Suppressor macrophage (primary cell): ENCODE measurements around the gene PAIP2B.
"Not testable (repeated sequence)": the region's sequence is repeated elsewhere in the genome, so short reads cannot be mapped to it uniquely, and the experiment has no call there.

Source experiments
- DNase-seq, 4 experiments: peaks; one replicate each; pipeline ENCODE4 v3.0.0-alpha.2; 2020 to 2022
- total RNA-seq, 17 experiments: gene quantifications; one replicate each; lab custom pipeline; 2026; ENCODE audit warnings: mixed read lengths in 6 of 17, inconsistent platforms in 3 of 17; lab: John Stamatoyannopoulos, UW

PAIP2B gene, protein sequence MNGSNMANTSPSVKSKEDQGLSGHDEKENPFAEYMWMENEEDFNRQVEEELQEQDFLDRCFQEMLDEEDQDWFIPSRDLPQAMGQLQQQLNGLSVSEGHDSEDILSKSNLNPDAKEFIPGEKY
- 0 to 4.6 (median 0.53) reads per million in 17 experiments for total RNA-seq

DNA sequence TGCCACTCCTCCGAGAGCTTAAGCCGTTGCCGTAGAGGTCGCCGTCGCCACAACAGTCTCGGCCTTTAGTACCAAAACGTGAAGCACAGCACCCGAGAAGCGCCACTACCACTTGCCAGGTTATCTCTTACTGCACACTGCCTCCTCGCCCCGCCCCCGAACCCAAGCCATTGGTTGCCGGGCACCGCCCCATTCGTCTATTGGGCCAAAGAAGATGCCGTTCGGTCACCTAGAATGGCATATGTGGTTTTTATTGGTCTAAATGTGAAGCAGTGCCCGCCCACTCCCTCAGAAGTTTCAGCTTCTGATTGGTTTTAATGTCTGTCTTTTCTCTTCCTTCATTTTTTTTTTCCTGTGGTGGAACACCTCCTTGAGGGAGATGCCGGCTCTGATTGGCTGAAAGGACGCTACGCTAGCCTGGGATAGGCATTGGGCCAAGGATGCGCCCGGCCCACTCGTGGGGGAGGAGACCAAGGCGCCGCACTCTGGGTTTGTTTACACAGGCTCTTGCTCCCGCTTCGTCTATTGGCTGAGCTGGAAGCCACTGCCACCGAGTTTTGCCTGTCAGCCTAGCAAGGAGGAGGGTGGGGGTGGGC is at the start of gene PAIP2B:
Gene PAIP2B, minus strand, starts transcription at position 139 of the 596 bp plus-strand sequence. CDS start 24,514 bp downstream, outside the sequence.
- DNase-seq: peak; percentile 98 to 99 (median 99)

DNA sequence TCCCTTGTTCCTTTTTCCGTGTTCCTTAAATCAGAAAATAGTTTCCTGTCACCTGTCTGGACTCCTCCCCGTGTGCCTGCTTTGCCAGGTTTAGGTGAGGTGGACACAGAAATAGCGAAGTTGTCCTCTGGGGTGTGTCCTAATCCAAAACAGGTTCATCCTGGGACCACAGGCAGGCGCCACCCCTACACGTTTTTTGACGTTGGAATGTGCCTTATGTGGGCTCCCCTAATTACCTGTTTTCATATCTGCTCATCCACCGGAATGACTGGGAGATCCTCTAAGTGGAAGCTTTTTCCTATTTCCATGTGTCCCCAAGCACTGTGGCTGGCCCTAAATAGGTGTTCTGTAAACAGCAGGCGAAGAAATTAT is 49.0 kb upstream of the PAIP2B start:
- DNase-seq: no peak

DNA sequence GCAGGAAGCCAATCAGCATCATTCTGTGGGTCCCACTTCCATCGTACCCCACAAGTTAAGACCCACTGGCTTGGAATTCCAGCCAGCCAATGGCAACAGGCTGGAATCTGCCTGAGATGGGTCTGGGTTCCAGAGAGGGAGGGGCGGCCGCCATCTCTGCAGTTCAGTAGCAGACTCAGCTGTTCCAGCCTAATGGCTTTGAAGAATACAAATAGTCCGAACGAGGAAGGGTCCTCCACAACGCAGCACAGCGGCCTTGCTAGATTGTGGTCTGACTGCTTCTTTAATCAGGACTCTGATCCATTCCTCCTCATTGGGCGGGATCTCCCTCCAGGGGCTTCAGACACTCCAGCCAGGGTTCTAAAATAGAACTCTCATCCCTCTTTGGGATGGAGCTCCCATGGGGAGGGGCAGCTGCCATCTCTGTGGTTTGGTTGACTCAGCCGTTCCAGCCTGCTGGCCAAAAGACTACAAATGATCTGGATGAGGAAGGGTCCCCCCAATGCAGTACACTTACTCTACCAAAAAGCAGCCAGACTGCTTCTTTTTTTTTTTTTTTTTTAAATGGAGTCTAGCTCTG is 42.7 kb upstream of the PAIP2B start:
- DNase-seq: no peak

DNA sequence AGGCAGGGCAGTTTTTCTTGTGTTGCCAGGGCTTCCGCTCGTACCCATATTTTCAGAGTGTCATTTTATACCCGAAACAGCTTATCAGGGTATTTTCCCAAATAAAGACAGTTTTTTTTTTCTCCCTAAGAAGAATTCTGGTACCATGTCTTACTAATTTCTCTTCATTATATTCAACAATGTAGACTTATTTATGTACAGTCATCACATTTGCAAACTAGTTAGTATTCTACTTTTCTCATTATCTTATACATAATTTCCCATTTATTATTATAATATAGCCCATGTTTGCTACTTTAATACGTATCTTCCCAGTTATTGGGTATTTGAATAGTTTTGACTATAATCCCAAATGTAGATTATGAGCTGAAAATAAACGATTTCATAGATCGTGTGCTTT is 36.5 kb upstream of the PAIP2B start:
- no peak for DNase-seq

DNA sequence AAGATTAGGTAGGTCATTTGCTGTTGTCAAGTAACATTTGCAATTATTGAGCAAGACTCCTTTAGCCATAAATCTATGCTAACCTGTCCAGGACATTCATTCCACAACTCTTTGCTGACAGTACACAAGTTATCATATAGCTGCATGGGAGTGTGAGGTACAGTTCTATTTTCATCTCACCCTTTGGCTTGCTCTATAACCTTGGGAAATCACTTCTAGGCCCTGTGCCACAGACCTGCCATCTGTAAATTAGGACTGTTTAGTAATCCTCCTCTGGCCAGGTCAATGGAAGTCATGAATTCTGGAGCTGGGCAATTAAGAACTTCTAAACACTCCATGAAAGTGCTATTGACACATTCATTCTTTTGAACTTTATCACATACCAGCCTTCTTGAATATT is 34.6 kb upstream of the PAIP2B start:
- no peak for DNase-seq

DNA sequence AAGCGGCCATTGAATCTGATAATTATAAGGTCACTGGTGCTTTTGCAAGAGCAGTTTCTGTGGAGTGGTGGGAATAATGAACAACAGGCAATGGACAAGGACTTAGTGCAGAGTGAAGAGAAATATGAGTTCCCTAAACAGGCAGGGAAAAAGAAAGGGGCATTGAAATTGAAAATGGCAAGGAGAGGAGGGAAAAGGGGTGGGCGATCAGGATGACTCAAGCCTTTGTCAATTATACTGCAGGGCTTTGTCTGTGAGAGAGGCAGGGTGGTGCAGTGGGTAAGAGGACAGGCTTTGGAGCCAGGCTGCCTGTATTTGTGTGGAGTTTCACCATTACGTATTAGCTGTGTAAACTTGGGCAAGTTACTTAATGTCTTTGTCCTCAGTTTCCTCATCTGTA is 29.5 kb upstream of the PAIP2B start:
- DNase-seq: no peak

DNA sequence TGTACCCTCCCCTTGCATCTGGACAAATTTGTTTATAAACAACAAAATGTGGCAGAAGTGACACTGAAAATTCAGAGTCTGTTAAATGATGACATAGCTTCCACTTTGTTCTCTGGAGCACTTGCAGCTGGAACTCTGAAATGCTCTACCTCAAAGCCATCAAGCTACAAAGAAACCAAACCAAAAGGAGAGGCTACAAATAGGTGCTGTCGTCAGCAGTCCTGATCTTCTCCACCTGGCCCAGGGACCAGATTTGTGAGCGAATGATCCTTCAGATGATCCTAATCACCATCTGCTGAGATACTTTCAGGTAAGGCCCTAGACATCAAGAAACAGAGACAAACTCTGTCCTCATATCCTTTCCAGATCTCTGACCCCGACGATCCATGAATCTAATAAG is 27.9 kb upstream of the PAIP2B start:
- no peak for DNase-seq

DNA sequence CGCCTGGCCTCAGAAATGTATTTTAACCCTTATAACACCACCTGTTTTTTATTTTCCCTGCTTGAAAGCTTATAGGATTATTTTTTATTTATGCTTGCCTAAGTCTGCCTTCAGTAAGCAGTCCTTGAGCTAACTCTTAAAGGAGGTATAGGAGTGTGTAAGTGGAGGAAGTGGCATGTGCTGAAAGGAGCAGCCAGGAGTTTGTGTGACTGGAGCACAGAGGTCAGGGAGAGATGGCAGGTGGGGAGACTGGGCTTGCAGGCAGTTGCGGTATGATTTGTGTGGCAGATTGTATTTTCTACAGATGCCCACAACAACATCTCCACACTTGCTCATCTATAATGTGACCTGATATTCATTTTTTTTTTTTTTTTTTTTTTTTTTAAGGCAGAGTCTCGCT is 27.2 kb upstream of the PAIP2B start:
- DNase-seq: no peak

DNA sequence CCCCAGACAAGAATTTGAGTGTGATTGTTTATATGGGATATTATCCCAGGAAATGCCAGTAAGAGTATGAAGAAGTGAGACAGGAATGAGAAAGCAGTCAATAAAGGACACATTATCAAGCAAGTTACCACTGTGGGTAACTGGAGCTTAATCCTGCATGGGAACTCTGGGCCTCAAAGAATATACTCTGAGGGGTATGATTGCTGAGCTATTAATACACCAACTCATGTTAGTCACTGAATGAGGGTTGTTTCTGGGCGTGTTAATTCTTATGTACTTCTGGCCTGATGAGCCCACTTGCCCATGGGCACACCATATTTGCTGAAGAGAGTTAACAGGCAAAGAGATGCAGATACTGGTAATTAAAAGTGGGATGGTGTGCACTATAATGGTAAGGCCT is 26.6 kb upstream of the PAIP2B start:
- no peak for DNase-seq

DNA sequence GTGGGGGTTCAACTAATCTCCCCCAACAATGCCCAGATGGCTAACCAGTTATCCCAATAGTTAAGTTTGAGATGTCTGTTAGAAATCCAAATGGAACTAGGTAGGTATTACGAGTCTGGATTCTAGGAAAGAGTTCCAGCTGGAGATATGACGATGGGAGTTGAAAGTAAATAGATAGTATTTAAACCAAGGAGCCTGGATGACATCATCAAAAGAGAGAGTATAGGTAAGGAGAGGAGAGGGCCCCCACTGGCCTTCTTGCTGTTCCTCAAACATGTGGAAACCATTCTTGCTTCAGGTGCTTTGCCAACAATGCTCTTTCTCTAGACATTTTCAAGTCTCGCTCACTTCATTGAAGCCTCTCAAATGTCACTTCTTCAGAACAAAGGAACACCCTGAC is 26.0 kb upstream of the PAIP2B start:
- no peak for DNase-seq

DNA sequence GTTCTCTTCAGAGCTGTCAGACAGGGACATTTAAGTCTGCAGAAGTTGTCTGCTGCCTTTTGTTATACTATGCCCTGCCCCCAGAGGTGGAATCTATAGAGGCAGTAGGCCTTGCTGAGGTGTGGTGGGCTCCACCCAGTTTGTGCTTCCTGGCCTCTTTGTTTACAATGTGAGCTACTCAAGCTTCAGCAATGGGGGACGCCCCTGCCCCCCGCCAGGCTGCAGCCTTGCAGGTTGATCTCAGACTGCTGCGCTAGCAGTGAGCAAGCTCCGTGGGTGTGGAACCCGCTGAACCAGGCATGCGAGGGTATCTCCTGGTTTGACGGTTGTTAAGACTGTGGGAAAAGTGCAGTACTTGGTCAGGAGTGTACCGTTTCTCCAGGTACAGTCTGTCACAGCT is 24.0 kb upstream of the PAIP2B start:
- no peak for DNase-seq

DNA sequence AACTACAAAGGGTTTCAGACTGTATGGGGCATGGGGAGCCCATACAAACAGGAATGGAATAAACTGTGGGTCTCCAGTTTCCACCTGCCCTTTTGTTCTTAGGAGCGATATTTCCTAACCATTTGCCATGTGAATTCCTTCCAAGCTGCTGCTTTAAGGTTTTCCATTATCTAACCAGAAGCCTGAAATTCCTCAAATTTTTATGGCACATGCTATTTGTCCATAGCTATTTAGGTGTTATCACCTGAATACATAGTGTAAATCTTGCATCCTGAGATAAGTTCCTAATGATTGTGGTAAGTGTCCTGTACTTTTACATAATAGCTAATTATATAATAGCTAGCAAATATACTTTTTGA is 17.4 kb upstream of the PAIP2B start:
- DNase-seq: no peak

DNA sequence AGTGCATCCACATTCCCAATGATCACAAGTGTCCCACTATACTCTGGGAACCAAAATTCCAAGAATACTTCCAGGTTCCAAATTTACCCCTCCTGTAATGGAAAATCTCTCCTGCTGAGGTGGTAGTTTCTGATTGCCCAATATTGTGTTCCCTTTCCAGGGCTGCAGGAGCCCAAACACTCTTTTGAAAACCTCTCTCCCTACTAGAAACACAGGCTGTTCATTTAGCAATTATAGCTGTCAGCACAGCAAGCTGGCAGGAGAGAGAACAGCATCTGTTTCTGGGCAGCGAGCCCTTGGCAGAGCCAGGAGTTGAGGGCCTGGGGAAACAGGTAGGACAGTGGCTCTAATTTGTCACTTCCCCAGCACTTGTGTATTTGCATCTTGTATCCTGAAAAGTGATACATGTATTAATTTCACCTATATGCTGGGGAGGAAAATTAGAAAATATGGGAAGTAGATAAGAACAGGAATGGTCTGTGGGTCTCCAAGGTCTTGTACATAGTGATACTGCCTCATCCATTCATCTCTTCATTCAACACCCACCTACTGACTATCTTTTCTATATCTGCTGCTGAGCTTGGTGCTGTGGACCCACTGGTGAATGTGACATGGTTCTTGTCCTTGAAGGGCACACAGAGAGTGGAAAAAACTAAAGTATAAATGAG is 16.9 kb upstream of the PAIP2B start:
- no peak for DNase-seq

DNA sequence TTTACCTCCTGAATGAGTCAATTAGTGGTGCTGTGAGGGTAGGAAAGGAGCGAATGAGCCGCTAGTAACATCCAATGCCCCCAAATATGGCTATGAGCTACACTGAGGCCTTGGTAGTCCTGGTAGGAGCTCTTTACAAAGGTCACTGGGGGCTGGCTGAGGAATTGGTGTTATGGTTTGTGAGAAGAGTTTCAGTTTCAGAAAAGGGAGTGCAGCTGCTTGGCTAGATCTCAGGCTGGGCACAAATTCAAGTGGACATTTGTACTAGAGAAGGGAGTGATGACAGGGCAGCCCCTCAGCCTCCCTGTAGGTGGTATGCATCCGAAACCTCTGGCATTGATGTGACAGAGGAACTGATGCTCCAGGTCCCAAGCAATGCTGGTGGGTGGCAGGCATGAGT is 13.9 kb upstream of the PAIP2B start:
- no peak for DNase-seq

DNA sequence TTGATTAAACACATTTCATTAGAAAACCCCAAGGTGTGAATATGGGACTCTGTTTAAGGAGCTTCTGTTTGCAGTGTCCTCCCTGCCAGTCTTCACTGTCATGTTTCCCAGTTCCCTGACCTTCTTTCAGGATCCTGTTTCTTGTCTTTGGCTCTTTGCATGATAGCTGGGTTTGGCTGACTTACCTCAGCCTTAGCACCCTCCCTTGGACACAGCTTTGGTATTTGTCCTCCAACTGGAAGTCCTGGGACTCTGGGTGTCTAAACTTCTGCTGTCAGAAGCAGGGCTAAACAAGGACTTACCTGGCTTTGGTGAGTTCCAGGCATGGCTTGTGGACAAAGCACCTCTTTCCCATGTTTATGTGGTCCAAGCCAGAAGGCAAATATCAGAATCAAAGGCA is 11.2 kb upstream of the PAIP2B start:
- DNase-seq: no peak

DNA sequence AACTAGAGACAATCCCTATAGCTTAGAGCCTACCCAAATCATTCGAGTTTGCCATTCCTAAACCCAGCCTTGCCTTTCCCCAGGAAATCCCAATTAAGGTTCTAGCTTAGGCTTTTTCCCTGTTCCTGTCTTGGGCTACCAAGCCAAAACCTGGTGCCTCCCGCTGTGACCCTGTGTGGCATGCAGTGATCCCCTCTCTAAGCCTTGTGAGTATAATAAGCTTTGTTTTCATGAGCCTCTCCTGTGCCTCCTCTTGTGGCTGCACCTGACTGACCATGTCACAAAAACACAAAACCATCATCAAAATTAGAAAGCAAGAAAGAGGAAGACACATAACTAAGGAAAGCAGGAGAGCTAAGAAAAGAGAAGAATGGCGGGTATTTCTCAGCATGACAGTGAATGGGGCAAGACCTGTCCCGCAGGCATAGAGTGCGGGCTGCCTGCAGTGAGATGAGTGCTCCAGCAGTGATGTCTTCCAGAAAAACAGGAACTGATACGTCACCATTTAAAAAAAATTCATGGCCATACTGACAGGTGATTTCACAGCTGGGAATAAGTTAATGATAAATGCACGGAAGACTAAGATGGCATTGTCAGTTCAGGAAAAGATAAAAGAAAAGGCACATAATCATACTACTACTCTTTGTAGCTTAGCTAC is 9.2 kb upstream of the PAIP2B start:
- DNase-seq: peak in 1 of 4 experiments; percentile 6

DNA sequence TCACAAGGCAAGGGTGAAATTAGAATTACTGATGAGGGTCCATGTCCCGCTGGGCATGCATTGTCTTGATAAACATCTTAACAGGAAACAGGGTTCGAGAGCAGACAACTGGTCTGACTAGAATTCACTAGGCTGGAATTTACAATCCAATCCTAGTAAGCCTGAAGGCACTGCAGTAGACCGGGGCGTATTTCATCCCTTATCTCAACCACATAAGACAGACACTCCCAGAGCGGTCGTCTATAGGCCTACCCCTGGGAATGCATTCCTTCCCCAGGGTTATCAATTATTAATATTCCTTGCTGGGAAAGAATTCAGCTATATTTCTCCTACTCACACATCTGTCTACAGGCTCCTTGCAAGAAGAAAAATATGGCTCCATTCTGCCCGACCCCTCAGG is 6.2 kb upstream of the PAIP2B start:
- not testable (repeated sequence) for DNase-seq

DNA sequence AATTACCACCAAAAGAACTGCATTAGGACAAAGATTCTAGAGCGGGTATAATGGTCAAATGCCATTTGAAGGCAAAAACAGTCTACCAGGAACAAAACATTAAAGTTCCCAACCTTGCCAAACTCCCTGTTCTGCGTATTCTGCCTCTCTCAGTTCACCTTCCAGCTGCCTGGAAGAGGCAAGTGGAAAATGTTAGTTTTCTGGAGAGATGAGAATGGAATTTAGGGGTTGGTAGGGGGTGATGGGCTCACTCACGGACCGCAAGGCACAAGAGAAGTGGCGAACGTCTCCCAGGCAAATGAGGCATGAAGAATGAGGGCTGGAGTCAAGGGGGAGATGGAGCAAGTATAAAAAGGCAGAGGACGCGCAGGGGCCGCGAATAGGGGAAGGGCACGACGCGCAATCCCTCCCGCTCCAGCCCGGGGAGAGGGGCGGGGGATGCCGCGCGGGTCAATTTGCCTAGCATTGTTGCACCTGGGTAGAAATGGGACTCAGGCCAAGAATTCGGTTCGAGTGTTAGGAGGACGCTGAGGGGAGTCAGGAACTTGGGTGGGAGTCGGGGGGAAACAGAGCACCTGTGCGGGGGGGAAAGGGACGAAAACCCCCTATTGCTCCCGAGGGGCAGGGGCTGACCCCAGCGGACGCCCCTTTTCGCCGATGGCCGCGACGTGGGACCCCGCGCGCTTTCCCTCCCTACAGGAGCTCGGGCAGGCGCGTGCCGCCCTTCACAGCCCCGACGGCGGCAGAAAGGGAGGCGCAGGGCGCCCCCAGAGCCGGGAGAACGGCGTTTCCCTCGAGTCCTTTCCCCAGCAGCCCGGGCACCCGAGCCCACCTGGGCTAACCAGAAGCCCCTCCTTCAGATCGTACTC is 573 bp downstream of the PAIP2B start:
- DNase-seq: peak in 1 of 4 experiments; percentile 18

DNA sequence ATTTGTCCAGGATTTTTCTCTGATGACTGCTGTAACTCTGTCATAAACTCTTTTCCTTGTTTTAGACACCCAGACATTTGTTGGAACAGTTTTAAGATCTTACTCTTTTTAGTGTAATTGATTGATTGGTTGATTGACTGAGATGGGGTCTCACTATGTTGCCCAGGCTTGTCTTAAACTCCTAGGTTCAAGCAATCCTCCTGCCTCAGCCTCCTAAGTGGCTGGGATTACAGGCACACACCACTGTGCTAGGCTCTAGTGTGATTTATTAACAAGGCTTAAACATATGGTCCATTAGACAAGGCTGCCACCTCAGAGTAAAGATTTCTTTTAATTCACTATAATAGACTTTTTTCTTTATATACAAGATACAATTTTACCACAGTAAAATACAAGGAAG is 2.0 kb downstream of the PAIP2B start:
- DNase-seq: no peak

DNA sequence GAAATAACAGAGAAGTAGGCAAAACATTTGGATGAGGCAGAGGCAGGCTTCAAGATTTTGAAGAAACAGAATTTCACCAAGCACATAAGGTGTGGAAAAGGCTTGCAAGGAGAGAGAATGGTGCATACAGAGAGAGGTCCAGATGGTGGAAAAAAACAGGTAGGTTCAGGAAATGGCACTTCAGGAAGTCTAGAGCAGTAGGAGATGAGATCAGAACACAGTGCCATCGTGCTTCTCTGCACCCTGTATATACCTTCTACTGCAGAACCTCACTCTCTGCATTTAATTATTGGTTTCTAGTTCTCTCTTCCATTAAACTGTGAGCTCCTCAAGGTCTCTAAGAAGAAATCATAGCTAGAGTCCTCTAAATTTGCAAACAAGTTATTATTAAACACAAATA is 2.4 kb downstream of the PAIP2B start:
- DNase-seq: no peak

DNA sequence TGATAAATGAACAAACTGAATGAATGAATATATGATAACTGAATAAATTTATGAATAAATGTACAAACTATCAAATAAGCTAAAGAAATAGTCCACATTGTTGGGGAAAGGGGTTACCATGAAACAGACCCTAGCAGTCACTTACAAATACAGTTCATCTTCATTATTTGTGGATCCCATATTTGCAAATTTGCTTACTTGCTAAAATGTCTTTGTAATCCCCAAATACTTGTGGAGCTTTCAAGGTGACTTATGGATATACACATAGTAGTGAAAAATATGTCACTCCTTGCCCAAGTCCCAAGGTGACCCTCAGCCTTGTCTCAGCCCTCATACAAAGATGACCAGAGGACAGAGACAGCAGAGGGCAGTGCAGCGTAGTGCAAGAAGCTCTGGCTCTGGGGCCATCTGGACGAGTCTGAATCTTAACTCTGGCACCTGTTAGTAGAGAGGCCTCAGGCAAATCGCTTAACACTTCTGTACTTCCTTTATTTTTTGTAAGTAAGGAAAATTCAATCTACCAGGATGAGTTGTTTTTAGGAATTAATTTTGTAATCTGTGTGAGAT is 3.1 kb downstream of the PAIP2B start:
- peak; percentile 33 to 62 (median 51) for DNase-seq

DNA sequence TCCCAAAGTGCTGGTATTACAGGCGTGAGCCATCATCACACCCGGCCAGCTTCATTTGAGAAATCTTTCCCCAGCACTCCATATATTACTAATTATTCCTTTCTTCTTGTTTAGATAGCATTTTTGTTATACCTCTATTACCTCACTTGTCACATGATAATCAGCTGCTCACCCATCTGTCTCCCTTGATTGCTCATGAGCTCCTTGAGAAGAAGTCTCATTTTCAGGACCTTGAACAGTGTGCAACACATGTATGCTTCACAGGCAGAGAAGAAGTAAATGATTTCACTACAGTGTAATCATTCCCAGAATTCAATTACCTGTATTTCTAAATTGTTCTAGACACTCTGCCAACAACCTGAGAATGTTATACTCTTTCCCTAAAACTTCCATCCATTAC is 6.2 kb downstream of the PAIP2B start:
- DNase-seq: peak in 2 of 4 experiments; percentile 7 to 10
